LNCaP clone FGC (cell line): ENCODE data around the gene ASB13.

Experiments
- DNase-seq: peaks from one replicate; pipeline ENCODE4 v3.0.0-alpha.2; 2011; ENCODE audit warnings: low read depth
- H3K4me3 ChIP-seq: 2 replicates; pipeline ENCODE4 v1.5.1; 2011; ENCODE audit warnings: mild to moderate bottlenecking, low read depth, low read length, control low read depth
- TF ChIP-seq, protein P1 (sequence below): IDR thresholded peaks from 2 replicates; pipeline ENCODE4 v1.5.1; 2012; ENCODE audit warnings: mild to moderate bottlenecking; ENCODE audit not compliant: control insufficient read depth, insufficient read depth; ENCODE audit errors: extremely low read depth

ASB13 gene

DNA sequence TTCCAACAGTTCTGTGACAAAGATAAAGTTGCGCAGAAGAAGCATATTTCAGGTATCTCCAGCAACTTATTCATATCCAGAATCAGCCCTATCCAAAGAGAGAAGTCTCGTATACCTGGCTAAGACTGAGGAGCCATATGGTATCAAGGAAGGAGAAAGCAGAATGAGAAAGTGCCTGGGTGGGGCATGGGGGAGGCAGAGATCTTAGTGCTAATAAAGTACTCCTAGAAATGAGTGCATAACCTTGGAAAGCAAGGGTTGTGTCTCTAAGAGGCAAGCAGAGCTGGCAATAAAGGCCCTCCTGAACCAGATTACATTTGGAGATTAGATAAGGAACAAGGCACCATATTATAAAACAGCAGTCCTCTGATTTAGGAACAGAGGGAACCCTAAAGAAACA is 30.9 kb upstream of the ASB13 start:
- DNase-seq = no peak
- TF ChIP-seq, protein P1, sequence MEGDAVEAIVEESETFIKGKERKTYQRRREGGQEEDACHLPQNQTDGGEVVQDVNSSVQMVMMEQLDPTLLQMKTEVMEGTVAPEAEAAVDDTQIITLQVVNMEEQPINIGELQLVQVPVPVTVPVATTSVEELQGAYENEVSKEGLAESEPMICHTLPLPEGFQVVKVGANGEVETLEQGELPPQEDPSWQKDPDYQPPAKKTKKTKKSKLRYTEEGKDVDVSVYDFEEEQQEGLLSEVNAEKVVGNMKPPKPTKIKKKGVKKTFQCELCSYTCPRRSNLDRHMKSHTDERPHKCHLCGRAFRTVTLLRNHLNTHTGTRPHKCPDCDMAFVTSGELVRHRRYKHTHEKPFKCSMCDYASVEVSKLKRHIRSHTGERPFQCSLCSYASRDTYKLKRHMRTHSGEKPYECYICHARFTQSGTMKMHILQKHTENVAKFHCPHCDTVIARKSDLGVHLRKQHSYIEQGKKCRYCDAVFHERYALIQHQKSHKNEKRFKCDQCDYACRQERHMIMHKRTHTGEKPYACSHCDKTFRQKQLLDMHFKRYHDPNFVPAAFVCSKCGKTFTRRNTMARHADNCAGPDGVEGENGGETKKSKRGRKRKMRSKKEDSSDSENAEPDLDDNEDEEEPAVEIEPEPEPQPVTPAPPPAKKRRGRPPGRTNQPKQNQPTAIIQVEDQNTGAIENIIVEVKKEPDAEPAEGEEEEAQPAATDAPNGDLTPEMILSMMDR = no peak
- no peak overlapping the region for H3K4me3 ChIP-seq

DNA sequence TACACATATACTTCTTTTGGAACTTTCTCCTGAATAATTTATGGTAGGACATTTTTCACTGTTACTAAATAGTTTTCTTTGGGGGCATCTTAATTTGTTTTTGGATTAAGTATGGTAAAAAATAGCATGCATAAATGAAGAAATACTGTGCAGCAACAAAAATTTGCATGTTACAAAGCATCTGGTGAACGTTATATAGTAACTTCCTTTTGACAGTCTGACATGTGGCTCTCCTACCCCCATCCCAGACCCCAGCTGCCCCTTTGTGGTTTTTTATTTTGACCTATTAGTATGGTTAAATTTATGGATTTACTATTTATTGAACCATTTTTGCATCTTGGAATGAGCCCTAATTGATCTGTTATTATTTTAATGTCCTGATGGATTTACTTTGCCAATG is 28.2 kb upstream of the ASB13 start:
- H3K4me3 ChIP-seq = no peak overlapping the region
- TF ChIP-seq, protein P1 = no peak
- no peak for DNase-seq

GRCh38 chr10:5692461-5693358 is 26.3 kb upstream of the ASB13 start:
- DNase-seq = no peak
- TF ChIP-seq, protein P1 = no peak
- no peak overlapping the region for H3K4me3 ChIP-seq

DNA sequence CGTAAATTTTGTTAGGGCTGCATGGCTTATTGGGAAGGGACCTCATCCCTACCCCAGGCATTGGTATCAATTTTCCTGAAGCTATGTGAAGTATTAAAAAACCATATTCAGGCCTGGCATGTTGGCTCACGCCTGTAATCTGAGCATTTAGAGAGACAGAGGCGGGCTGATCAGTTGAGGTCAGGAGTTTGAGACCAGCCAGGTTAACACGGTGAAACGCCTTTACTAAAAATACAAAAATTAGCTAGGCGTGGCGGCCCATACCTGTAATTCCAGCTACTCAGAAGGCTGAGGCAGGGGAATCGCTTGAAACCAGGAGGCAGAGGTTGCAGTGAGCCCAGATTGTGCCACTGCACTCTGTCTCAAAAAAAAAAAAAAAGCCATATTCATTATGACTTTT is 25.4 kb upstream of the ASB13 start:
- H3K4me3 ChIP-seq = no peak overlapping the region
- DNase-seq = no peak
- TF ChIP-seq, protein P1 = no peak

GRCh38 chr10:5688587-5688986 is 22.2 kb upstream of the ASB13 start:
- TF ChIP-seq, protein P1 = no peak
- DNase-seq = no peak
- no peak overlapping the region for H3K4me3 ChIP-seq

GRCh38 chr10:5685764-5686240 is 19.4 kb upstream of the ASB13 start:
- TF ChIP-seq, protein P1 = no peak
- no peak for DNase-seq
- H3K4me3 ChIP-seq = peak overlapping the region; percentile 71
